A549 (cell line): Measurements from ENCODE around the gene GRIA2. TPM values are rescaled to one million over a fixed set of nuclear protein-coding genes. Genes with fewer than 3 reads are reported as not detected.

ENCODE experiments used
- ATAC-seq, 2 experiments: fragments of 200-7000 bp in 1 of 2; fragments of >200 bp in 1 of 2; cut with Nextera tagmentation in 1 of 2; cut with Tn5 transposase in 1 of 2; 3 replicates each; pipeline versions ENCODE4 v1.8.0 to v1.9.1; 2018 to 2020; ENCODE audit warnings: mild to moderate bottlenecking in 1 of 2, moderate library complexity in 1 of 2
- CTCF ChIA-PET: fragments of 300-600 bp; sonication (Branson Sonifier 250); formaldehyde crosslinking; extraction: SDS; loops from one replicate; lab custom pipeline; 2021; ENCODE audit warnings: antibody characterized with exemption, inconsistent platforms; lab: Yijun Ruan, JAX
- POLR2A ChIA-PET: fragments of 350-600 bp; formaldehyde crosslinking; extraction: SDS; loops from one replicate; lab custom pipeline; 2021; ENCODE audit warnings: antibody characterized with exemption, inconsistent platforms; lab: Yijun Ruan, JAX
- DNase-seq, 2 experiments: peaks; one replicate each; pipeline versions ENCODE4 v3.0.0 to v3.0.0-alpha.2; 2011 to 2016; ENCODE audit warnings: low read depth in 1 of 2, low spot score in 1 of 2
- FAIRE-seq: peaks from 2 replicates; lab custom pipeline; 2011; peaks lifted over from hg19 to GRCh38; lab: Jason Lieb, UNC
- H3K27ac ChIP-seq, 2 experiments: fragments of >200 bp; sonication (Bioruptor Twin); formaldehyde crosslinking; 3 replicates each; pipeline ENCODE4 v1.5.1; 2016 to 2017
- H3K4me1 ChIP-seq: fragments of >200 bp; sonication (Bioruptor Twin); formaldehyde crosslinking; 3 replicates; pipeline ENCODE4 v1.6.1; 2016
- H3K4me2 ChIP-seq: fragments of >200 bp; sonication (Bioruptor Twin); formaldehyde crosslinking; 3 replicates; pipeline ENCODE4 v1.6.1; 2016
- H3K4me3 ChIP-seq: fragments of >200 bp; sonication (Bioruptor Twin); formaldehyde crosslinking; 3 replicates; pipeline ENCODE4 v1.5.1; 2016
- H3K9me3 ChIP-seq: fragments of >200 bp; sonication (Bioruptor Twin); formaldehyde crosslinking; 3 replicates; pipeline ENCODE4 v1.6.1; 2016
- ATOH8 ChIP-seq: fragments of 250-450 bp; sonication (Bioruptor Pico); IDR thresholded peaks from 2 replicates; pipeline ENCODE4 v1.5.0; 2020; ENCODE audit warnings: low read depth, mild to moderate bottlenecking, moderate library complexity
- BCL3 ChIP-seq: fragments of >200 bp; sonication (Bioruptor Twin); formaldehyde crosslinking; IDR thresholded peaks from 3 replicates; pipeline ENCODE4 v1.6.1; 2016
- CBX2 ChIP-seq: fragments of 200-600 bp; sonication (generic); IDR thresholded peaks from 2 replicates; pipeline ENCODE4 v1.6.1; 2016; ENCODE audit warnings: low read depth, mild to moderate bottlenecking, borderline replicate concordance
- EHMT2 ChIP-seq: fragments of 200-600 bp; sonication (generic); IDR thresholded peaks from 2 replicates; pipeline ENCODE4 v1.6.1; 2016; ENCODE audit warnings: antibody characterized with exemption, low read depth, mild to moderate bottlenecking, moderate library complexity
- EP300 ChIP-seq, 2 experiments: fragments of >200 bp; sonication (Bioruptor Twin); formaldehyde crosslinking; IDR thresholded peaks; 2 replicates in 1 of 2; 3 replicates in 1 of 2; pipeline ENCODE4 v1.6.1; 2016 to 2017
- FOSB ChIP-seq: fragments of 250-450 bp; sonication (Bioruptor Pico); IDR thresholded peaks from 2 replicates; pipeline ENCODE4 v1.5.0; 2020; ENCODE audit warnings: mild to moderate bottlenecking, moderate library complexity
- FOXS1 ChIP-seq: fragments of 250-450 bp; sonication (Bioruptor Pico); IDR thresholded peaks from 2 replicates; pipeline ENCODE4 v1.5.0; 2020; ENCODE audit warnings: mild to moderate bottlenecking, moderate library complexity
- HES2 ChIP-seq: fragments of >200 bp; sonication (Bioruptor Twin); formaldehyde crosslinking; IDR thresholded peaks from 2 replicates; pipeline ENCODE4 v1.6.1; 2016
- HMGXB4 ChIP-seq: fragments of 250-450 bp; sonication (Bioruptor Pico); IDR thresholded peaks from 2 replicates; pipeline ENCODE4 v1.5.0; 2021; ENCODE audit warnings: mild to moderate bottlenecking, moderate library complexity, borderline replicate concordance
- HOXA7 ChIP-seq: fragments of 250-450 bp; sonication (Bioruptor Pico); IDR thresholded peaks from 2 replicates; pipeline ENCODE4 v1.5.0; 2020; ENCODE audit warnings: mild to moderate bottlenecking, moderate library complexity
- HOXB13 ChIP-seq: fragments of 250-450 bp; sonication (Bioruptor Pico); IDR thresholded peaks from 2 replicates; pipeline ENCODE4 v1.5.0; 2020; ENCODE audit warnings: low read depth, mild to moderate bottlenecking, moderate library complexity
- HOXB5 ChIP-seq: fragments of 250-450 bp; sonication (Bioruptor Pico); IDR thresholded peaks from 2 replicates; pipeline ENCODE4 v1.5.0; 2020; ENCODE audit warnings: mild to moderate bottlenecking, moderate library complexity
- JUN ChIP-seq, 2 experiments: fragments of >200 bp; sonication (Bioruptor Twin); formaldehyde crosslinking; IDR thresholded peaks; 2 replicates in 1 of 2; 3 replicates in 1 of 2; pipeline ENCODE4 v1.6.1; 2016 to 2017
- JUNB ChIP-seq: fragments of >200 bp; sonication (Bioruptor Twin); formaldehyde crosslinking; IDR thresholded peaks from 2 replicates; pipeline ENCODE4 v1.6.1; 2016
- MAFK ChIP-seq: fragments of 450-650 bp; IDR thresholded peaks from 2 replicates; pipeline ENCODE4 v1.6.1; 2014; ENCODE audit not compliant: partially characterized antibody
- MAX ChIP-seq: IDR thresholded peaks from 2 replicates; pipeline ENCODE4 v1.6.1; 2012
- NPAS2 ChIP-seq: fragments of 250-450 bp; sonication (Bioruptor Pico); IDR thresholded peaks from 2 replicates; pipeline ENCODE4 v1.8.0; 2022; ENCODE audit warnings: mild to moderate bottlenecking, moderate library complexity, borderline replicate concordance
- PHF8 ChIP-seq: fragments of 200-600 bp; sonication (generic); IDR thresholded peaks from 2 replicates; pipeline ENCODE4 v1.6.1; 2016; ENCODE audit warnings: low read depth, mild to moderate bottlenecking, antibody characterized with exemption, moderate library complexity, borderline replicate concordance
- POLR2A ChIP-seq: IDR thresholded peaks from 2 replicates; pipeline ENCODE4 v1.6.1; 2012; ENCODE audit warnings: mild to moderate bottlenecking, low read length
- RAD21 ChIP-seq, 2 experiments: fragments of >200 bp in 1 of 2; sonication (Bioruptor Twin) in 1 of 2; formaldehyde crosslinking in 1 of 2; IDR thresholded peaks in 1 of 2; conservative IDR thresholded peaks in 1 of 2; 2 replicates in 1 of 2; 3 replicates in 1 of 2; pipeline ENCODE4 v1.6.1; 2012 to 2018; ENCODE audit warnings: inconsistent platforms in 1 of 2
- RARB ChIP-seq: fragments of 250-450 bp; sonication (Bioruptor Pico); IDR thresholded peaks from 2 replicates; pipeline ENCODE4 v1.8.0; 2021; ENCODE audit warnings: mild to moderate bottlenecking, moderate library complexity
- SMC3 ChIP-seq: fragments of >200 bp; sonication (Bioruptor Twin); formaldehyde crosslinking; IDR thresholded peaks from 3 replicates; pipeline ENCODE4 v1.6.1; 2018; ENCODE audit warnings: inconsistent platforms
- ZSCAN20 ChIP-seq: fragments of 250-450 bp; sonication (Bioruptor Pico); IDR thresholded peaks from 2 replicates; pipeline ENCODE4 v1.8.0; 2022; ENCODE audit warnings: mild to moderate bottlenecking, moderate library complexity
- WGBS: methylation state at CpG from one replicate; pipeline ENCODE4 v1.1.6; 2017; ENCODE audit errors: missing lambda C conversion rate; 5-methylcytosine and 5-hydroxymethylcytosine counted together
- polyA plus RNA-seq, 4 experiments: library from polyadenylated mRNA; depleted of rRNA in 3 of 4; stranded (reverse); fragments of >200 nt; fragmentation: RNase III in 1 of 4; extraction: RNeasy Plus Mini Kit Qiagen cat#74134 plus additional on column Dnase treatment in 1 of 4; gene quantifications; 2 replicates in 3 of 4; 3 replicates in 1 of 4; pipeline ENCODE4 v1.2.3, GENCODE V29; 2011 to 2017

GRIA2 gene
- polyA plus RNA-seq, 2 of the 4 experiments (the other 2 are of a cell fraction), result 0.08 TPM; not detected in 1

- TF ChIP-seq SMC3, result no peak
- no peak for TF ChIP-seq HMGXB4 (CRISPR knock-in tag)
- TF ChIP-seq MAFK, result no peak
- no peak for TF ChIP-seq EP300 (IDR thresholded peaks at IDR 0.05)
- TF ChIP-seq RARB (CRISPR knock-in tag), result no peak
- TF ChIP-seq JUNB, result no peak
- TF ChIP-seq RAD21 (conservative IDR thresholded peaks at IDR 0.05 in 1 of 2, IDR thresholded peaks at IDR 0.05 in 1 of 2), result no peak
- no peak for TF ChIP-seq ATOH8
- no peak for TF ChIP-seq HOXB13 (CRISPR knock-in tag)
- no peak for TF ChIP-seq FOXS1 (CRISPR knock-in tag)
- TF ChIP-seq ZSCAN20 (CRISPR knock-in tag), result no peak
- TF ChIP-seq JUN (IDR thresholded peaks at IDR 0.05), result no peak
- no peak for TF ChIP-seq HOXA7
- no peak for TF ChIP-seq FOSB (CRISPR knock-in tag)
- no peak for TF ChIP-seq POLR2A
- TF ChIP-seq NPAS2, result no peak
- TF ChIP-seq EHMT2, result no peak
- no peak for TF ChIP-seq BCL3
- TF ChIP-seq, all 56 proteins: peak for 0
- Histone ChIP-seq H3K4me1 (0 out of 3 replicates have a peak, but pooled peaks cover 3% of the 10 kb centered on the region), H3K27ac (no peak overlapping the region), H3K4me2 (peak overlapping the region; percentile 68), H3K9me3 (no peaks in the 10 kb centered on the region), H3K4me3 (peak overlapping the region; percentile 33; the same call in 2 of the 3 replicates)
- 70% methylated on average over 4 of the region's 15 CpGs for WGBS
- POLR2A ChIA-PET, result no interaction called here
- CTCF ChIA-PET, result no interaction called here
- DNase-seq (no peak), FAIRE-seq (no peak), ATAC-seq (no peak)
Observed at GRCh38 chr4:157222771-157223160, 2.2 kb downstream of the GRIA2 start.

GRCh38 chr4:157223456-157223855, 2.9 kb downstream of the GRIA2 start:
- FAIRE-seq (no peak), ATAC-seq (no peak), DNase-seq (no peak)
- Histone ChIP-seq H3K4me2 (no peak overlapping the region), H3K4me1 (0 out of 3 replicates have a peak, but pooled peaks cover 3% of the 10 kb centered on the region), H3K9me3 (no peaks in the 10 kb centered on the region), H3K27ac (no peak overlapping the region), H3K4me3 (no peak overlapping the region)
- POLR2A ChIA-PET, result no interaction called here
- CTCF ChIA-PET, result no interaction called here
- whole genome bisulfite sequencing, result 19% methylated on average over 1 of the region's 1 CpG
- no peak for TF ChIP-seq HOXB5 (CRISPR knock-in tag)
- TF ChIP-seq HES2, result no peak
- no peak for TF ChIP-seq PHF8
- no peak for TF ChIP-seq CBX2
- no peak for TF ChIP-seq ZSCAN20 (CRISPR knock-in tag)
- TF ChIP-seq MAX, result no peak
- no peak for TF ChIP-seq RARB (CRISPR knock-in tag)
- no peak for TF ChIP-seq EP300 (IDR thresholded peaks at IDR 0.05)
- no peak for TF ChIP-seq SMC3
- TF ChIP-seq POLR2A, result no peak
